Osteoblast (primary cell): Measurements from ENCODE around the gene NRG3. TPM values are rescaled to one million over a fixed set of nuclear protein-coding genes. Genes with fewer than 3 reads are reported as not detected.

Experiments
- DNase-seq: peaks from one replicate; pipeline ENCODE4 v3.0.0; 2011; ENCODE audit warnings: low spot score, mixed read lengths; ENCODE audit not compliant: insufficient read length; ENCODE audit errors: missing footprints
- H2AFZ ChIP-seq: 2 replicates; pipeline ENCODE4 v1.6.0; 2011; ENCODE audit warnings: mild to moderate bottlenecking, low read length
- H3K27ac ChIP-seq: 2 replicates; pipeline ENCODE4 v1.5.1; 2011; ENCODE audit warnings: mild to moderate bottlenecking, low read depth, low read length, moderate library complexity
- H3K27me3 ChIP-seq: 2 replicates; pipeline ENCODE4 v1.6.0; 2012; ENCODE audit warnings: mild to moderate bottlenecking, control low read depth, inconsistent platforms, low read length, moderate library complexity; ENCODE audit not compliant: insufficient read depth
- H3K36me3 ChIP-seq: 2 replicates; pipeline ENCODE4 v1.5.1; 2011; ENCODE audit warnings: mild to moderate bottlenecking, low read length, control low read depth, moderate library complexity; ENCODE audit not compliant: insufficient read depth
- H3K4me1 ChIP-seq: 2 replicates; pipeline ENCODE4 v1.5.1; 2011; ENCODE audit warnings: mild to moderate bottlenecking, low read length, control low read depth, moderate library complexity; ENCODE audit not compliant: insufficient read depth
- H3K4me2 ChIP-seq: 2 replicates; pipeline ENCODE4 v1.6.0; 2011; ENCODE audit warnings: mild to moderate bottlenecking, low read length; ENCODE audit not compliant: insufficient read depth
- H3K4me3 ChIP-seq: fragments of 200-600 bp; sonication (generic); 3 replicates; pipeline ENCODE4 v1.5.1; 2012; ENCODE audit warnings: mild to moderate bottlenecking, low read length, inconsistent platforms; ENCODE audit not compliant: insufficient read depth
- H3K79me2 ChIP-seq: 2 replicates; pipeline ENCODE4 v1.6.0; 2012; ENCODE audit warnings: mild to moderate bottlenecking, low read length, control low read depth, inconsistent platforms; ENCODE audit not compliant: insufficient read depth
- H3K9me3 ChIP-seq: 2 replicates; pipeline ENCODE4 v1.5.1; 2011; ENCODE audit warnings: low read depth, low read length, control low read depth
- H4K20me1 ChIP-seq: 2 replicates; pipeline ENCODE4 v1.6.0; 2012; ENCODE audit warnings: mild to moderate bottlenecking, low read length, control low read depth; ENCODE audit not compliant: insufficient read depth
- total RNA-seq: library from RNA; depleted of rRNA; stranded (reverse); fragments of >200 nt; gene quantifications from 2 replicates; pipeline ENCODE4 v1.2.3, GENCODE V29; 2012
- TF ChIP-seq, protein P1 (sequence below): IDR thresholded peaks from 2 replicates; pipeline ENCODE4 v1.5.1; 2011; ENCODE audit warnings: mild to moderate bottlenecking, low read depth, low read length, moderate library complexity; ENCODE audit errors: extremely low read depth

The NRG3 gene
- total RNA-seq, 1 donor, result not detected

DNA sequence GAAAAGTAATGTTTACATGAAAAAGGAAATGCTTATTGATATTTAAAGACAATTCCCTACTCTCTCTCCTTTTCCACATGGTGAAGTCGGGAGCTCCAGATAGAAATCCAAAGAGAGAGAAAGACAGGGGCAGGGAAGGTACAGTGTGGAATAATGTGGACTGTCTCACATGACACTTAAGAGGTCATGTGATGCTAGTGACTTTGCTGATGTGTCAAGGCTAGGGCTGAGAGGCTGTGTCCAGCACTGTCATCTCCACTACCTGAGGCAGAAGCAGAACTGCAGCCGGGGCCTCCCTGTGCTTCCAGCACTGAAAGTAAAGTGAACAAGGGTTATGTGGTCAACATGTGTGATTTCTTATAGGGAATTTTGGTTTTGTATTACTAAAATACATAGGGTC, 26.0 kb downstream of the NRG3 start:
- H3K4me3 ChIP-seq, result no peak overlapping the region
- H2AFZ ChIP-seq, result no peak overlapping the region
- H3K79me2 ChIP-seq, result no peaks in the 10 kb centered on the region
- DNase-seq, result no peak
- H3K4me1 ChIP-seq, result no peaks in the 10 kb centered on the region
- H3K9me3 ChIP-seq, result no peaks in the 10 kb centered on the region
- TF ChIP-seq, protein P1, sequence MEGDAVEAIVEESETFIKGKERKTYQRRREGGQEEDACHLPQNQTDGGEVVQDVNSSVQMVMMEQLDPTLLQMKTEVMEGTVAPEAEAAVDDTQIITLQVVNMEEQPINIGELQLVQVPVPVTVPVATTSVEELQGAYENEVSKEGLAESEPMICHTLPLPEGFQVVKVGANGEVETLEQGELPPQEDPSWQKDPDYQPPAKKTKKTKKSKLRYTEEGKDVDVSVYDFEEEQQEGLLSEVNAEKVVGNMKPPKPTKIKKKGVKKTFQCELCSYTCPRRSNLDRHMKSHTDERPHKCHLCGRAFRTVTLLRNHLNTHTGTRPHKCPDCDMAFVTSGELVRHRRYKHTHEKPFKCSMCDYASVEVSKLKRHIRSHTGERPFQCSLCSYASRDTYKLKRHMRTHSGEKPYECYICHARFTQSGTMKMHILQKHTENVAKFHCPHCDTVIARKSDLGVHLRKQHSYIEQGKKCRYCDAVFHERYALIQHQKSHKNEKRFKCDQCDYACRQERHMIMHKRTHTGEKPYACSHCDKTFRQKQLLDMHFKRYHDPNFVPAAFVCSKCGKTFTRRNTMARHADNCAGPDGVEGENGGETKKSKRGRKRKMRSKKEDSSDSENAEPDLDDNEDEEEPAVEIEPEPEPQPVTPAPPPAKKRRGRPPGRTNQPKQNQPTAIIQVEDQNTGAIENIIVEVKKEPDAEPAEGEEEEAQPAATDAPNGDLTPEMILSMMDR, result no peak
- H3K4me2 ChIP-seq, result no peak overlapping the region
- no peak overlapping the region for H3K27ac ChIP-seq
- no peaks in the 10 kb centered on the region for H4K20me1 ChIP-seq
- H3K36me3 ChIP-seq, result no peaks in the 10 kb centered on the region
- H3K27me3 ChIP-seq, result no peaks in the 10 kb centered on the region

GRCh38 chr10:81903472-81903871, 28.5 kb downstream of the NRG3 start:
- DNase-seq, result no peak
- Histone ChIP-seq H3K9me3 (no peaks in the 10 kb centered on the region), H2AFZ (no peak overlapping the region), H3K27ac (no peak overlapping the region), H3K4me2 (no peak overlapping the region), H3K36me3 (no peaks in the 10 kb centered on the region), H3K79me2 (no peaks in the 10 kb centered on the region), H3K4me1 (no peaks in the 10 kb centered on the region), H3K4me3 (no peak overlapping the region), H3K27me3 (no peaks in the 10 kb centered on the region), H4K20me1 (no peaks in the 10 kb centered on the region)
- TF ChIP-seq, protein P1, result no peak

- no peaks in the 10 kb centered on the region for H3K9me3 ChIP-seq
- H3K27ac ChIP-seq, result no peak overlapping the region
- H3K79me2 ChIP-seq, result no peaks in the 10 kb centered on the region
- H3K4me2 ChIP-seq, result no peak overlapping the region
- H4K20me1 ChIP-seq, result no peaks in the 10 kb centered on the region
- no peaks in the 10 kb centered on the region for H3K27me3 ChIP-seq
- no peaks in the 10 kb centered on the region for H3K4me1 ChIP-seq
- H2AFZ ChIP-seq, result no peak overlapping the region
- no peak overlapping the region for H3K4me3 ChIP-seq
- DNase-seq, result no peak
- TF ChIP-seq, protein P1, result no peak
- no peaks in the 10 kb centered on the region for H3K36me3 ChIP-seq
Measured at GRCh38 chr10:81905161-81905560, 30.2 kb downstream of the NRG3 start.

DNA sequence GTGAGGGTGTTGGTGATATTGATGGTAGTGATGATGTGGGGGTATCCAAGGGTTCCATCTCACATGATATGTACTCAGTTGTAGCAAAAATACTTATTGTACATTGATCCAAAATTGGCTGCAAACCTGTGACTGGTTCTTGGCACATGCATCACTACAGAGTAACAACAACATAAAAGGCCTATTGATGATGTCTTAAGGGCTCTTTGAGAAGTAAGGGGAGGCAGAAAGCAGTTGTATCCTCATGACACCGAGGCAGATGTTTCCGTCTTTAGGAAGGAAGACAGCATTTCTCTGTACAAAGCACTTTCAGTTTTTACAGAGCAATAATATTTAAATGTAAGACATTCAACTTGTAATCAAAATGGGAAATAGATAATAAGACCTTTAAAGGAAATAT, 34.5 kb downstream of the NRG3 start:
- no peak overlapping the region for H3K4me3 ChIP-seq
- no peak for DNase-seq
- no peaks in the 10 kb centered on the region for H3K27me3 ChIP-seq
- H3K4me2 ChIP-seq, result no peak overlapping the region
- TF ChIP-seq, protein P1, result no peak
- H3K79me2 ChIP-seq, result no peaks in the 10 kb centered on the region
- H4K20me1 ChIP-seq, result no peaks in the 10 kb centered on the region
- no peak overlapping the region for H3K27ac ChIP-seq
- H3K4me1 ChIP-seq, result no peaks in the 10 kb centered on the region
- no peak overlapping the region for H2AFZ ChIP-seq
- no peaks in the 10 kb centered on the region for H3K9me3 ChIP-seq
- H3K36me3 ChIP-seq, result no peaks in the 10 kb centered on the region
